ENCODE data around the gene TMEM171.

The TMEM171 gene, protein sequence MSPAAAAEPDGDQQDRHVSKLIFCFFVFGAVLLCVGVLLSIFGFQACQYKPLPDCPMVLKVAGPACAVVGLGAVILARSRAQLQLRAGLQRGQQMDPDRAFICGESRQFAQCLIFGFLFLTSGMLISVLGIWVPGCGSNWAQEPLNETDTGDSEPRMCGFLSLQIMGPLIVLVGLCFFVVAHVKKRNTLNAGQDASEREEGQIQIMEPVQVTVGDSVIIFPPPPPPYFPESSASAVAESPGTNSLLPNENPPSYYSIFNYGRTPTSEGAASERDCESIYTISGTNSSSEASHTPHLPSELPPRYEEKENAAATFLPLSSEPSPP

DNA sequence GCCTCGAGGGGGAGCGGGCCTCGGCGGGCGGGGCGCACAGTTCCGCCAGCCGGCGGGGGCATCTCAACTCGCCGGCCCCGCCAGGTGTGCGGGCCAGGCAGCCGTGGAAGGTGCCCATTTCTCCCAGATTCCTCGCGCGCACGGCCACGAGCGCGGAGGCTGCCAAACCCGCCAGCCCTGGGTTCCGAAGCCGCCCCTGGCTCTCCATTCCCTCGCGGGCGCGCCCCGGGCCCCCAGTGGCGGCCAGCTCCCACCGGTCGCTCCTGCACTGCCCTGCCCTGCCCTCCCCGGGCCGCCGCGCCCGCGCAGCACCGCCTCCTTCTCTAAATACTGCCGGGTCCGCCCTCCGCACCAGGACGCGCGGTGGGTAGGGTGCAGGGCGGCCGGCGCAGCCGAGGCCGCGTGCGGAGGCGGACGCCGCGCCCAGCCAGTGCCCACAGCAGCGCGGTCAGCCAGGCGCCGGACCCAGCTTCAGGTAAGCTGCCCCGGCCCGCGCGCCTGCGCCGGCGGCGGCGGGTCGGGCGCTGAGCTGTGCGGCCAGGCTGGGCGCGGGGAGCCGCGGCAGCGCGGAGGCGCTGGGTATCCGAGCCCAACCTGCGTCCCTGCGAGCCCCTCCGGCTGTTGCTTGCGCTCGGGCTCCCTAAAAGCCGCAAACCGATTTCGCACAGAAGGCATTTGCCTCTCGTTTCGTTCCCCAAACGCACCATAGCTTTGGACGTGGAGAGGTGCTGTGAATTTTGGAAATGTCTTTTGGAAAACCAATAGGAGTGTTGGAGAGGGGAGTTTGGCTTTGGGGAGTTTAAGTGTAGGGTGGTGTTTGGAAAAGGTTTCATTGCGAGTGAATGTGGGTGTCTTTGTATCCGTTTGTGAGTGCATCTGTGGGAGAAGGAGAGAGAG, at the start of gene TMEM171:
Gene TMEM171, plus strand, starts transcription at position 354 of the 897 bp plus-strand sequence. CDS start 2,799 bp downstream, outside the sequence.
- DNase-seq, result no peak

DNA sequence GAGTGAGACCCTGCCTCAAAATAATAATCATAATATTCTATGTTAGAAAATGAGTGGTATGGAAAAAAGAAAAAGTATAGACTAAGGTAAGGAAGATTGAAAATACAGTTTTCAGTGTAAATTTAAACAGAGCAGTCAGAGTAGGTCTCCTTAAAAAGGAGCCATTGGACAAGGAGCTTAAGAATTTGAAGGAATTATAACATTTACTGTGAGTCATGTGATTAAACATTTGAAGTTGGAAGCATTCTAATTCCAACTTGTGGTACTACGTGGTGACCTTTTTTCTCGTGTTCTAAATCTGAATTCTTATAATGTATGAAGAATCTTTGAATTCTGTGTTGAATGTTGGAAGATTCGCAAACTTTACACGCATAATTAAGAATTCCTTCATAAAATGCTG, 39.3 kb upstream of the TMEM171 start:
- no peak for DNase-seq

DNA sequence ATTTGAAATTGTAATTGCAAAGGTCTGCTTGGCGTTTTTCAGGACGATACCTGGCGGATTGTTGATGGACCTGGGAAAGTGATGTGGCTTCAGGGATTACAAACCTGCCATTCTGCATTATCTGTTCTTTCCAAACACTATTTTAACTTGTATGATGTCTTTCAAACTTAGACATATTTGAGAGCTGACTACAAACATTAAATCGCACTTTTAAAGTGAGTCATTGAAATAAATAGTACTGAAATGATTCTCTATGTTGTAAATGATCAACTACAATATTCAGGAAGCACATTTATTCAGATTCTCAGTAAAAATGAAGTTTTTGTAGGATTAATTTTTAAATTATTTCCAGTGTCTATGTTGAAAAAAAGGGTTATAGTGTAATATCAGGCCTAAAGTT, 32.3 kb upstream of the TMEM171 start:
- no peak for DNase-seq

DNA sequence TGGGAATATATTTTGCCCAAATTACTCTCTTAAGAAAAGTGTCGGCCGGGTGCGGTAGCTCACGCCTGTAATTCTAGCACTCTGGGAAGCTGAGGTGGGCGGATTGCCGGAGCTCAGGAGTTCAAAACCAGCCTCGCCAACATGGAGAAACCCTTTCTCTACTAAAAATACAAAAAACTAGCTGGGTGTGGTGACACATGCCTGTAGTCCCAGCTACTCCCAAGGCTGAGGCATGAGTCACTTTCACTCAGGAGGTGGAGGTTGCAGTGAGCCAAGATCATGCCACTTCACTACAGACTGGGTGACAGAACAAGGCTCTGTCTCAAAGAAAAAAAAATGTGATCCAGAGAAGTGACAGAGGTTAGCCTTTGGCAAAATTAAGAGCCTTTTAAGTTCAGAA, 26.4 kb upstream of the TMEM171 start:
- DNase-seq, result no peak

DNA sequence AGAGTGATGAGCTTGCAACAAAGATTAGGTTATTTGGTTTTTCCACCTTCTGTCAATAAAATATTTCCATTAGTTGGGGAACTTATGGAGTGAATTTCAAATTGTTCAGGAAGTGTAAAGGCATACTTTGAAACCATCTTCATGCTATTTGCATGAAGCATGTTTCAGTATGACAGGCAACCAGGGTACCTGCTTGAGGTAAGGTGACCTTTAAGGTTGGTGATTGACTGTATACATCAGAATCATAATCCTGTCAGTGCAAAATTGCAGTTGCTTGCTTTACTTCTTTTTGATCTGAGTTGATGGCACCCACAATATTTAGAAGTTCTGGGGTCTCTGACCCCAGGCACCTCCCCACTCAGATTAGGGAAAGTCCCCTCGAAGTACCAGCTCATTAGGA, 26.0 kb upstream of the TMEM171 start:
- no peak for DNase-seq

DNA sequence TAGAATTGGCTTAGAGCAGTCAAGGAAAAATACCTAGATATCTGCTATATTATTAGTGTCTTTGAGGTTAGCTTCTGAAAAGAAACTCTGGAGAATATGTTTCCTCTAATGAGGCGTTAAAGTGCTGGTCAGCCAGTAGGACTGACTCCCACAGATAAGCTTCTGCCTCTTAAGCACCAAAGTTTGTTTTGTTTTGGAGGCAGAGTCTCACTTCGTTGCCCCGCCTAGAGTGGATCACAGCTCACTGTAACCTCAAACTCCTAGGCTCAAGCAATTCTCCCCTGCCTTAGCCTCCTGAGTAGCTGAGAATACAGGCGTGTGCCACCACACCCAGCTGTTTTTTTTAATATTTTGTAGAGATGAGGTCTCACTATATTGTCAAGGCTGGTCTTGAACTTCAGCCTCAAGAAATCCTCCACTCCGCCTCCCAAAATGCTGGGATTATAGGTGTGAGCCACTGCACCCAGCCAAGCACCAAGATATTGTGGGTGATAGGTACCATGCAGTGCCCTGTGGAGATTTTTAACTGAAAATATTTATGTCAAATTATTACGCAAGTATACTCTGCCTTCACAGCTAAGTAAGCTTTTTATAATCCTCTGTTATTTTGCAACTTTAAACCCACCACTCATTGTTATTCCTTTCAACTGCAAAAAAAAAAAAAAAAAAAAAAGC, 24.7 kb upstream of the TMEM171 start:
- no peak for DNase-seq

DNA sequence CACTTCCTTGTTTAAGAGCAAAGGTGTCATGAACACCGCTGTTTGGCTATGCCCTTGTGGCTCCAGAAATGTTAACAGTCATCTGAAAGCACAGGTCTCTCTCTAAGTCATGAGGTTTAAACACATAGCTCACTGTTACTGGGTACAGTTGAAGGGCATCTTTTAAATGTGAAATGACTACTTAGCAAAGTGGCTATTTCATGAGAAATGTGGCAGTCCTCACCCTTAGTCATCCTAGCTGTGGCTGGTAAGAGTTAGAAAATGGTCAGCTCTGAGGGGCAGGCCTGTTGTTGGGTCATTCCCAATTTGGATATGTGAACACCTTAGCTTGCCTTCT, 24.2 kb upstream of the TMEM171 start:
- no peak for DNase-seq

DNA sequence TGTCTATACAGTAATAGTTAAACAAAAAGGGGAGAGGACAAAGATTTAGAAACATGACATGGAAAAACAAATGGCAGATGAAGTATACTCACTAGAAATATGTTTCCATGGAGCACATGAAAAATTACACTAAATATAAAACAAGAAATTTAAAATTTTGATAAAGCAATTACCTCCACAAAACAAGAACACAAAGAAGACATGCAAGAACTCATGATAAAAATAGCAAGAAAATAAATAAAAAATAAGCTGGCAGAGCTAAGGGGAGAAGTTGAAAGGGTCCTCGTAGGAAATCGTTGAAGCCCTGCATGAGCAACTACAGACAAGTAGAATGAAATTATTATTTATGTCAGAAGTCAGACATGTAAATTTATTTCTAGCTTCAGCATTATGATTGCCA, 22.6 kb upstream of the TMEM171 start:
- no peak for DNase-seq

DNA sequence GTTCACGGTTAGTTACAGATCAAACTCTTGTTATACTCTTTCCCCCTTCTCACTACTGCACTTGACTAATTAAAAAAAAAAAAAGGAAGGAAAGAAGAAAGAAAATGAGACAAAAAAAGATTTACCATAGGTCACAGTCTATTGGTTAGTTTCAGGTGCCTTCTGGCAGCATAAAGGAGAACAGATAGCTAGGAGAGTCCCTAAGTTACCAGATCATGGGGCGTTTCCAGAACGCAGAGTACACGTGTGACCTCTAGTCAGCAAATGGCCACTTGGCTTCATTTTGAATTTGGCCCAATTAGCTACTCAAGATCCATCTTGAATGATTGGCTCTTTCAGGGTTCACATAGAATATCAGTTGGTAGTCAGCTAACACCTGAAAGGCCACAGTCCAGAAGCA, 20.3 kb upstream of the TMEM171 start:
- no peak for DNase-seq

DNA sequence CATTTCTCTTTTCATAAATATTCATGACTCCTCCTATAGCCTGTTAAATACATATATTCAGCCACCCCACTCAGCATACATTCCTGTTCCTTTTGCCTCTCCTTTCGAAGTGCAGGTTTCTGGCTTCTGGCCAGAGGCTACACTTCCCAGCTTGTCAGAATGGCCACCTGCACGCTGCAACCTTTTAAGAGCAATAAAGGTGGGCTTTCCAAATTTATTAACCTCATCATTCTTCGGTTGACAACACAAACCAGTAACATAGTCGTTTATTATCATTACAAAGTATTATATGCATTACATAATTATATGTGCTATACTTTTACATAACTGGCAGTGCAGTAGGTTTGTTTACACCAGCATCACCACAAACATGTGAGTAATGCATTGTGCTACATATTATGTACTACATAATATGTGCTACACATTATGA, 16.5 kb upstream of the TMEM171 start:
- no peak for DNase-seq

DNA sequence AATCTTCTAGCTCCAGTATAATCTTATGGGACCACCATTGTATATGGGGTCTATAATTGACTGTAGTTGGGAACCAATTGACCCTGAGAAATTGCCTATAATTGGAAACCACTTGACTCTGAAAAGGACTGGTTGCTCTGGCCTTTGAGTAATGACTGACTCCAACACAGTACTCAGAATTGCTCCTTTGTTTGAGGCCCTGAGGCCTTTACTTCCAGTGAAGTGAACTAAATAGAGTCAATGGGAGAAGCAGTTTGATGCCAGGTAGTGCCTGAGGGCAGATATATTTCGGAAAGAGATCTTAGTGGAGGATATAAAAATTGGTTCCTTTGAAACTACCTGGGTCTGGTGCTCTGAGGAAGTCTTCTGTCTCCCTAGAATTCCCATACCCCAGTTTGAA, 16.0 kb upstream of the TMEM171 start:
- no peak for DNase-seq

DNA sequence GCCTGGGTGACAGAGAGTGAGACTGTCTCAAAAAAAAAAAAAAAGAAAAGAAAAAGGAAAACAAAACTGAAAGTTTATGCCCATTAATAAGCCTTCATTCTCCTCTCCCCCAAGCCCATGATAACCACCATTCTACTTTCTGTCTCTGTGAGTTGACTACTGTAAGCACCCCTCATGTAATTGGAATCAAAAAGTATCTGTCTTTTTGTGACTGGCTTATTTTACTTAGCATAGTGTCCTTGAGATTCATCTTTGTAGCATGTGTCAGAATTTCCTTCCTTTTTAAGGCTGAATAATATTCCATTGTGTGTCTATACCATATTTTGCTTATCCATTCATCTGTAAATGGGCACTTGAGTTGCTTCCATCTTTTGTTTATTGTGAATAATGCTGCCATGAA, 14.0 kb upstream of the TMEM171 start:
- DNase-seq, result no peak

DNA sequence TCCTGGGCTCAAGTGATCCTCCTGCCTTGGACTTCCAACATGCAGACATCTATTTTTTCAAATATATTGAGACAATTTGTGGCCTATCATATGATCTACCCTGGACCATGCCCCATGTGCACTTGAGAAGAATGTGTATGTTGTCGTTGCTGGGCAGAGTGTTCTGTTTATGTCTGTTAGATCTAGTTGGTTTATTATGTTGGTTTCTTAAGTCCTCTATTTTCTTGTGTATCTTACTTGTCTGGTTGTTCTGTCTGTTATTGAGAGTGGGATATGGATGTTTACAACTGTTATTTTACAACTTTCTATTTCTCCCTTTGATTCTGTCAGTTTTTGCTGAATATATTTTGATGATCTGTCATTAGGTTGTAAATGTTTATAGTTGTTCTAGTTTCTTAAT, 10.2 kb upstream of the TMEM171 start:
- no peak for DNase-seq

DNA sequence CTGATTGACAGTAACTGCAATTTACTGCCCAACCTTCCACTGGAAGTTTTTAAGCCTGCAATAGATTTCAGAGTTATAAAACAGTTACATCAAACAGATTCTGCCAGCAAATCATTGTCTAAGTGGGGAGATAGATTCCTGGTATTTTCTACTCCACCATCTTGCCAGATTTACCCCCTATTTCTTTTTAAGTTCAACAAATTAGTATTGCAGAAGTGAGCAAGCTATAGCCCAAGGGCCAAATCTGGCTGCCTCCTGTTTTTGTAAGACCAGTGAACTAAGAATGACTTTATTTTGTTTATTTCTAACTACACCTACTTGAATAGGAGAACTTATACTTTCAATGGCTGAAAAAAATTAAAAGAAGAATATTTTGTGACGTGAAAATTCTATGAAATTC, 8.8 kb upstream of the TMEM171 start:
- DNase-seq, result no peak

DNA sequence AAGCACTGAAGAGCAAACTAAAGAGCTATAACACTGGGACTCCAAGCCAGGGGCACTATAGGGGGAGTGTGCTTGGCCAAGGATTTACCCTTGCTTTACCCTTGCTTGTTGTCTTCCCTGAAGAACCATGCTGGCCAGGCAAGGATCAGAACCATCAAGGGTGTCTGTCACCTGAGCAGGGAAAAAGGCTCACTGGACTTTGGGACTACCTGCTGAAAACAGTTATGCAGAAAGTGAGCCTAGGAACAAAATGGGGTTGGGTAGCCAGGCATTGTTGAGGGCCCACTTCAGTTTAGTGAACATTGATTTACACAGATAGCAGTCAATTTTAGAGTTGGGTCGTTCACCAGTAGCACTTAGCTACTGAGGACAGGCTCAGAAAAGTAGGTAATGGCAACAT, 8.0 kb upstream of the TMEM171 start:
- no peak for DNase-seq

DNA sequence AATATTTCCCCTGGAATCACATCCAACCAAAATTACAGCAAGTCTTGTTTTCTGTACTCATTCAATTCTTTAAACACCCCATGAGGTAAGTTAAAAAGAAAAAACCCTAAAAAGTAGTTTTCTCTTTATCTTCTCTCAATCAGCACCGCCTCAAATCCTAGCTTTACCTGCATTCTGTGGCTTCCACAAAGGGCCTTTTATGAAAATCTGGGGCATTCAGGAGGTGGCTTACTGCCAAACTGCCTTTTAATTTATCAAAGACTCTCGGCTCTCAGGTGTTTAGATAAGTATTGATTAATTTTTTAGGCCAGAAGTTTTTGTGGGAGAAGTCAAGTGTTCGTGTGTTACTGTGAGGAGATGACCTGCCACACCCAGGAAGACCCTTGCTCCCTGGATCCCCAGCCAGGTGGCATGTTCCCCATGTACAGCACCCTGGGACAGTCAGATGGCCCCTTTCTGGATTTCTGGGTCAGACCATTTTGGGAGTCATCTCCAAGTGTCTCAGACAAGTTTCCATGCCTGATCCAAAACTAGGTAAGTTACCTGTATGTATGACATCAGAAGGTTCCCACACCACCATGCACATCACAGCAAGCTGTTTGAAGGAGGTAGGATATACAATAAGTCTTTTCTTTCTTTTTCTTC, 6.2 kb upstream of the TMEM171 start:
- DNase-seq, result no peak

DNA sequence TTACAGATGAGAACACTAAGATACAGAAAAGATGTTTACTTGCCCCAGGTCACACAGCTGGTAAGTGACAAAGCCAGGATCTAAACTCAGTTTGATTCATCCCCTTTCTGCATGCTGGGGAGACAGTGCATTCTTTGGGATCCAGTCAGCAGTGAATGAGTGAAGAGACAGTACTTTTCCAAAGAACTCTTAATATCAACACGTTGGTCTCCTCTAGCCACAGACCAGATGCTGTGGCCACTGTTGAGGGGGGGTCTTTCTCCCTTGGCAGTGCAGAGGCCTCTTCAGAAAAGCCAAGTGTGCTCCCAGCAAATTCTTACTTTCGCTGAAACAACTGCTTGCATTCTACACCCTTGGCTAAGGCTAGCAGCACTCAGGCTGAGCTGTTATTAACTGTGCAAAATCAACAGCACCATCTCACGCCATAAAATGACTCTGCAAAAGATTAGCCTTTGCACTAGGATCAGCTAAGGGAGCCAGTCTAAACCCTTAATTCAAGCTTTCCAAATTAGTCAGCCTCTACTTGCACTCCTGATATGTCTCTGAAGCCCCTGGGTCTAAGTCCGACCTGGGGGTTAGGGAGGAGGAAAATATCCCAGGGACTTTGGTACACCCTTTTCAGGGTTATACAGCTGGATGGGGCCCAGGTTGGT, 4.8 kb upstream of the TMEM171 start:
- DNase-seq, result no peak

DNA sequence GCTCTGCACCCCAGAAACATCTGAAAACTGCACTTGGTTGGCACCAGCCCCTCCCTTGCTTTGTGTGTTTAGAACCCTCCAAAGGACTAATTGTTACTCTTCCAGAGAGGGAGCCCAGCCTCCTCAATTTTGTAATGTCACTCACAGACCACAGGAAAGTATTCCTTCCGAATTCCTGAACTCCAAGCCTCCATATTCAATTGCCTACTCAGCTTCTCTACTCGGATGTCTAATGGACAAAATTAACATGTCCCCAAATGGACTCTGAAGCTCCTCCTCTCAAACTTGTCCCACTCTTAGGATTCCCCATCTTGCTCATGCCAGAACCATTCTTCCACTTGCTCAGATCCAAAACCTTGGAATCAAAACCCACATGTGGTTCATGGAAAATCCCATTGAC, 3.9 kb upstream of the TMEM171 start:
- DNase-seq, result no peak

DNA sequence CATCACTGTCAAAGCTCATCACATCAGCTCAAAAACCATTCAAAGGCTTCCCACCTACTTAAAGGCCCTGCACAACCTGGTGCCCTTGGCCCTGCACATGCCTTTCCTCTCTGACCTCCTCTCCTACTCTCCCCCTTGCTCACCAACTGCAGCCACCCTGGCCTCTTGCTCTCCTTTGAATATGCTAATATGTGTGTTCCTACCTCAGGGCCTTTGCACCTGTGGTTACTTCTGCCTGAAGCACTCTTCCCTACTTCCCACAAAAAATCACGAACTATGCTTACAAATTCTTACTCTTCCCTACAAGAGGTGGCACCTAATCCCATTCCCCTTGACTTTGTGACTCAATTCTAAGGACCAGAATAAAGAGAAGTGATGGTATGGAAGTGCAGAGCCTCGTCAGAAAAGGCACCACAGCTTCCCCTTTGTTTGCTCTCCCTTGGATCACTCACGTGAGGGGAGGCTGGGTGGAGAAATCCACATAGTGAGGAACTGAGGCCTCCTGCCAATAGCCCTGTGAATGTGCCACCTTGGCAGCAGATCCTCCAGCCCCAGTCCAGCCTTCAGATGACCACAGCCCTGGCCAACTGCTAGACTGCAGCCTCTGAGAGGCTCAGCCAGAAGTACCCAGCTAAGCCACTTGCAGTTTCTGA, 3.2 kb upstream of the TMEM171 start:
- no peak for DNase-seq

DNA sequence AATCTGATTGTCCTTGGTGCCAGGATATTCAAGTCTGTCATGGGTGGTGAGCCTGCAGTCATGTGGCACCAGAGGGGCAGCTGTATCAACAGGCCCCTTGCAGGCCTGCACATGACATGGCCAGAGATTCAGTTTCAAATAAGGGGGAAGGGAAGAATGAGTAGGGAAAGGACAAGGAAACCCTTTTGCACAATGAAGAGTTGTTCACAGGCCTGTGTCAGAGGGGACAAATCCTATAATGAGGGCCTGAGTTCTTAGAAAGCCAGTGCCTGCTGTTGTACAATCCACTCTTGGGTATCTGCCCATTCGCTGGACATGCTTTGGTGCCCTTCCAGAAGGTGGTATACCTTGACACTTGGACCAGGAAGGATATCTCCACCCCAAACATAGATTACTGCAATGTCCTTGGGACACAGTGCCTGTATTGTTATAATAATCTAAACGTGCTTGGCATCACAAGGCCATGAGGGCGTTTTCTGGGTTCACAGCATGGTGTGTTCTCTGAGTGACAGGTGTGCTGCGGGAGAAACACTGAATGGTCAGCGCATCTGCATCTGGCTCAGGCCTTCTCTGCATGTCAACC, 1.9 kb upstream of the TMEM171 start:
- DNase-seq, result peak; percentile 69

DNA sequence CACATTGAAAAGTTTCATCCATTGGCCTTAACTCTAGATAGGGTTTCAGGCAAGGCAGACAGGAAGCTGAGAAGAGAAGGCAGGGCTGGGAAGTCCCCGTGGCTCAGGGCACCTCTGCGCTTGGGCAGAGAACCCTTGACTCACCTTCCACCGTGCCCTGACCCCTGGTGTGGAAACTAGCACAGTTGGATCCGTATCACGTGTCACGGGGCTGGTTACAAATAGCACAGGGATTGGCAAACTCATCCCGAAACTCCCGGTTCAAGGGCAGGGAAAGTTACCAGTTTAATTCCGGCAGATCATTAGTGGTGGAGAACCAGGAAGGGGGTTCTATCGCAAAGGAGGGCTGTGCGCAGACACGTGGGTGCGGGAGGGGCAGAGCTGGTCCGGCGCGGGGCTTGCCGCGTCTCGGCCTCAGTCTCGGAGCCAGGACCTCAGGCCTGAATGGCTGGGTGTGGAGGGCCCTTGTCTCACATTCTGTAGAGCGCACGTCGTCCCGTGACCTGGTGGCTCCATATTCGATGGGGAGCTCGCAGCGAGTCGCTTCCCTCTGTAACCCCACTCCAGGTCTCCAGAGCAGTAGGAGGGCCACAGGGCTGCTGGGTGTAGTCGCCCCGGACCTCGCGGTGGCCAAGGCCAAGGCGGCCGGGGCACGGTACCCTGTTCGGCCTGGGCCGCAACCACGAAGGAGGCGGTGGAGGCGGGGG, 771 bp upstream of the TMEM171 start:
- DNase-seq, result no peak
